ENCODE measurements around the gene FGF14.

Gene FGF14

DNA sequence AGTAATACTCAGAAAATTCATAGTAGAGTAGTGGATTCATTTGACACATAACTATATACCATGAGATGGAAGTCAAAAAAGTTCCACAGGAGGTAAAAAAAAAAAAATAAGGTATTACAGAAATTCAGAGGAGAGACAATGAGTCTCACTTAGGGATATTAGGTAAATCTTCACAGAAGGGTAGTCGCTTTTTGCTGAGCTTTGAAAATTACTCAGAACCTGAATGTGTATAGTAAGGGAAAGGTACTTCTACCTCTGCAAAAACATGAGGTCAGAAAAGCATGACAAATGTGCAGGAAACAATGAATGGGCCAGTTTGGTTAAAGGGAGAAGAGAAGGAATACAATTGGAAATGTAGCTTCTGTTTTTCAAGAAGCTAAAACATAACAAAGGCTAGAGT is 698.8 kb downstream of the FGF14 start:
- no peak for DNase-seq

DNA sequence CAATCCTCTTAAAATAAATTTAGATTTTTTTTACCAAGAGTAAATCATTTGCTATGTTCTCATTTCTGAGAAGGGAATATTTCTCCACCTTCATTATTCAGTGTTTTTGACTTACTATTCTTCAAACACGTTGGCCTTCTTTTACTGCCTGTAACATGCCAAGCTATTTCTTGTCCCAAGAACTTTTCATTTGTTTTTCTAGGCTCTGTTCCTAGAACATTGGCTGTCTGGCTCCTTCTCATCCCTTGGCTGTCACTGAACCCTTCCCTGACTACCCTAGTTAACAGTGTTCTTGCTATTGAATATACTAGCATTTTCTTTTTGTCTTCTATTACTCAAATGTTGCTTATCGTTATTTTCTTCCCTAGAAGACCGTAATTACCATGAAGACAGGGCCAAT is 701.2 kb downstream of the FGF14 start:
- DNase-seq: no peak

DNA sequence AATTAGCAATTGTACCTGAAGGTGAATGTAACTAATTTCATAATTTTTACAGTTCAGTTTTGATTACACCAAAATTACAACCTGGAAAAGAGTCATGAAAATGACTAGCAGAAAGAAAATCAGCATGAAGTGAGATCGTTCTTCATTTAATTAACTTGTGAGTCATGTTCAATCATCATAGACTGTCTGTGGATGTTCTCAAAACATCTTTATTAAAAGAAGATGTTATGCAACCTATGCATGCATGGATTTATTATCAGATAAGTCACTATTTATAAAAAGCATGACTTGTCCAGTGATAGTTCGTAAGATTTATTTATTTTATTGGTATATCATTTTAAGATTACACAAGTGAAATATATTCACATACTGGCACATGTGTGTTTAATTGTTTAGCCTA is 703.4 kb downstream of the FGF14 start:
- no peak for DNase-seq

DNA sequence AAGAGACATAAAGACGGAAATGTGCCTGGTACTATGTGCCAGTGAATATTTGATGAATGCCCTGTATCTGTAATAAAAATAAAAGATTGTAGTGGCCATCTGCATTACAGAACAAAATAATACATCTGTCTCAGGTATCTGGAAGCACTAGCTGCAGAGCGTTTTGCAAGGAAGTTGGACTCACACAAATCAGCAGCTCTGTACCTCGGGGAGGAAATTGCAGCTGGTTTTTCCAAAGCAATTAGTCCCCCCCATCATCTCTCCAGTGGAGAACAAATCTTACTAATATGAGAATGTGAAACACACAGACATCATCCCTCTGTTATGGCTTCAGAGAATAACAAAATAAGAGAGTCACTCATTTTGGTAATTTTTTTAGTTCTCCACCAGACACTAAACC is 704.1 kb downstream of the FGF14 start:
- no peak for DNase-seq

DNA sequence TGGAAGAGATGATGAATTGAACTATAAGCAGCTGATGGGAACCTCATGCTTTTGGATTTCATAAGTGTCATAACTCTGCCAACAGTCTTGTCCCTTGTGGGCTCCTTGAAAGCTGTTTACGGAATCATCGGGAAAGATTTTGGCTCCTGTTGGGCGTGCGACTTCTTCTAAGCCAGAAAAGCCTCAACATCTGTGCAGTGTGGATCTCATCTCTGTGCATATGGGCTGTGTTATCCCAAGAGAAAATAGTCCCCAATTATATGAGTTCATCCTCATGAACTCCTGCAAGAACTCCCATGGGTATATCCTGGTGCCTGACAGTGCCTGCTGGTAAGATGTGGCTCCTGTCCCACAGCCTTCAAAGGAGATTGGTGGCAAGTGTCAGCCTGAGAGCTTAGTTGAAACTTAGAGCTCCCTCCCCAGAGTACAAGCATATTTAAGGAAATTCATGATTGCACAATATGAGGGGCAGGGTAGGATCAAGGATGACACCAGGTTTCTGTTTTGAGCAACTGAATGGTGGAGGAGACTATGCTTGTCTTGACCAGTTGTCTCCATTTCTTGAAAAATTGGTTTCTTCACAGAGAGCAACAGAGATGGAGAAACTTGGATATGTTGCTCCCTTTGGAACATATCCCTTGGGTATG is 705.9 kb downstream of the FGF14 start:
- no peak for DNase-seq

DNA sequence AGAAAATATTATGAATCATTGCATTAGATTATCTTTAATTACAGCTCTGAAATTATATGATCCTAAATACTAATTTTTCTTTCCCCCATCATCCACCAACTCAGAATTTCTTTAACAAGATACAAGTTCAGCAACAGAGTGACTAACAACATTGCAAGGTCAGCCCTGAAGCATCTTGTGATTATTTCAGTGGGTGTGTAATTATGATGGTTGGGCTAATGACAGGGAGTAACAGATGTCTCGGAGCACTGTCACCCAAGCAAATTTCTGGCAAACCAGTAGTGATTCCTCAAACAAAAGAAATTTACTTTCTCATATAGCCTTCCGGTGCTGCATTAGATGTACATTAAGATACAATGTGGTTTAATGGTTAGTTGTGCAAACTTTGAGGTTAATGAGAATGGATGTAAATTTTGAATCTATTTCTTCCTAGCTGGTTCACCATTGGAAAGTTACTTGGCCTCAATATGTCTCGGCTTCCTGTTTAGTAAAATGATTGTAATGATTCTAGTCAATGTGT is 710.4 kb downstream of the FGF14 start:
- no peak for DNase-seq

DNA sequence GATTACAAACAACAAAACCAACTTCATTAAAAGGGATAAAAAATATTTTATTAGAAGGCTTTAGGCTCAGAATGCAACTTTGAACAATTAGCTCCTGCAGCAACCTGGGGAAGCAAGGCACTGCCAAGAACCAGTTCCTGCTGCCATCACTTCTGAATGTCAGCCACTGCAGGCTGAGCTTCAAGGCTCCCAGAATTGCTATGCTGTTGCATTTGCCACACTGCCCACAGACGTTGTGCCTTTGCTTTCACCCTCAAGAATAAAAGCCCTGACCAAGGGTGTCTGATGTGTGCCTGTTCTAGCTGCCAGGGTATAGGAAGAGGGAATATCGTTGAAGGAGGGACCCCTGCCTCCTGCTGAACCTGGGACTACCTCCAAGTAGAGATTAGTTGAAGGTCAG is 711.0 kb downstream of the FGF14 start:
- DNase-seq: no peak

DNA sequence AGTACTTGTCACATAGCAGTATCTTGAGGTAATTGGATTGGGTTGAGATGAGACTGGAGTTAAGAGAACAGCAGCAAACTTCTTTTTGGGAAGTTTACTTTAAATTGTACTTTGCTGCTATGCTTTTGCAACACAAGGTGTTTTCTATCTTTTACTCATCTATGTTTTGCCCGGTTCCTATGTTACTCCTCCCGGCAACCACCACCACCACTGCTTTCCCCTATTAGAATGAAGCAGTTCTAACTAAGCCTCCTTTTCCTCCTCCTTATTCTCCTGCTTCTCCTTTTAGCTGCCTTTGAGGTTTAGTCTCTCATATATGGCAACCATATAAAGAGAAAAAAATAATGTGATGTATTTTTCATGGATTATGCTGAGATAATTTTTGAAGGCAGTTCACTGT is 715.8 kb downstream of the FGF14 start:
- DNase-seq: no peak

DNA sequence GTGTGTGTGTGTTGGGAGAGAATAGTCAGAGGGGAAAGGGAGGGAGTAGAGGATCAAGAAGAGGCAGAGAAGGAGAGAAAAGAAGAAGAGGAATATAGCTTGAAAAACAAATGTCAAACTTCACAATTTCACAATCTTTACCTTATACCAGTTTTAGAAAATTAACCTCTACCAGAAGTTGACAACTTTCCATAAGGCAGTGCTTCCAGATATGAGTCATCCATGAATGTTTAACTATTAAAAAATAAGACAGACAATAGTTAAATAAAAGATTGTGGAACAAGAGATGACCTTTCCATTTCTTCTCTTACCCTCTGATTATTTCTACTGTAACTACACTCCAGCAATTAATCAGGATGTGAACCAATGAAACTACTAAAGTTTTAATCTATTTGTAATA is 720.0 kb downstream of the FGF14 start:
- no peak for DNase-seq

DNA sequence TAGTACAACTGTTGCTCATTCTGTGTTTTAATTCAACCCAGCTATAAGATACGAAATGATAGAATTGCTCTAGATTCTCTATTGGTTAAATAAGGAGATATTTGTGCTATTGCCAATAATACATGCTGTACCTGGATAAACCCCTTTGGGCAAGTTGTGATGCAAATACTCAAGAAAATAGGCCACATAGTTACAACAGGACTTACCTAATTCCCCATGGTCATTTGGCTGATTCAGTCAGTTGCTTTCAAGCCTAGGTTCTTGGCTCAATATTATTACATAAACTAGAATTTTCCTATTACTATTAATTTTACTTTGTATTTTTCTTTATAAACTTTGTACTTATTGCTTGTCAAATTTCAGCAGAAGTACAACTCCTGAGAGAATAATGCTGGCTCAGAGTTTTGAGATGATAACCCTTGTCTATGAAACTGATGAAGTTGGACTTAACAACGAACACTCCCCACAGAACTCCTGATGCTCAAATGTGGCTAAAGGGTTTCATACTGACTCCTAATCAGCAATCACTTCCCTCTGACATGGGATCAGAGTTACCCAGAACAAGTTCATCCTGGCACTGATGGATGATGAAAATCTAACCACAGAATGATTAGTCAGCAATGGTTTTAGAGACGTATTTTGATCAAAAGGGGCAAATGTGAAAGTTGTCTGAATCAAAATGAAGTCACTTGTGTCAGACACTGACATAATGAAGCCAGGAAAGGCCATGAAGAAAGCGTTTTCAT is 728.3 kb downstream of the FGF14 start:
- DNase-seq: no peak

DNA sequence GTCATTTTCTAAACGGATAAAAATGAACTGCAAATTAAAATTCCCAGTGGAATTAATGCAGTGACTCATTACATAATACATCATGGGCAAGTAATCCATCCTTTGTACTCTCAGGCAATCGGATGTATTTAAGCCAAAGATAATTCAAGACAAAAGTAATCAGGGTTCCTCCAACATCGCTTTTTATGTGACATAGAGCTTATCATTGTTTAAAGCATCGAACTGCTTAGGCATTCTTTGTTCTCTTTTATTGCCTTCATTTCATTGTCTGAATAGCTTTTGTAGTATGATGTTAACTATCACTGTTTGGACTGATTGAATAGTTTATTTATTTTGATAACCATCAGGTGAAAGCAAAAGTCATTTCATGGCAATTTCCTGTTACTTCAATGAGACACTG is 740.0 kb downstream of the FGF14 start:
- no peak for DNase-seq
